ENCODE results near the gene ZNF827.

ZNF827 gene

GRCh38 chr4:145735827-145736226 is 202.8 kb downstream of the ZNF827 start:
- no peak for DNase-seq (ENCODE audit: low spot score)
- TF ChIP-seq CTCF (IDR thresholded peaks at IDR 0.05; ENCODE audit: extremely low read depth, insufficient read depth, missing control alignments): no peak
- in situ Hi-C loops (cut with MboI; ENCODE audit: low pct_unique_long_range_greater_than_20kb, low sequenced_read_pairs, unreplicated experiment): no loop called here

GRCh38 chr4:145735347-145735675 is 203.3 kb downstream of the ZNF827 start:
- no peak for TF ChIP-seq CTCF (IDR thresholded peaks at IDR 0.05; ENCODE audit: extremely low read depth, insufficient read depth, missing control alignments)
- in situ Hi-C loops (cut with MboI; ENCODE audit: low pct_unique_long_range_greater_than_20kb, low sequenced_read_pairs, unreplicated experiment): no loop called here
- no peak for DNase-seq (ENCODE audit: low spot score)

- in situ Hi-C loops (cut with MboI; ENCODE audit: low pct_unique_long_range_greater_than_20kb, low sequenced_read_pairs, unreplicated experiment): no loop called here
- DNase-seq (ENCODE audit: low spot score): no peak
- no peak for TF ChIP-seq CTCF (IDR thresholded peaks at IDR 0.05; ENCODE audit: extremely low read depth, insufficient read depth, missing control alignments)
Measured at GRCh38 chr4:145734576-145735346, 203.9 kb downstream of the ZNF827 start.

- no peak for DNase-seq (ENCODE audit: low spot score)
- in situ Hi-C loops (cut with MboI; ENCODE audit: low pct_unique_long_range_greater_than_20kb, low sequenced_read_pairs, unreplicated experiment): no loop called here
Measured at GRCh38 chr4:145734031-145734430, 204.6 kb downstream of the ZNF827 start.

GRCh38 chr4:145732895-145733880 is 205.4 kb downstream of the ZNF827 start:
- no peak for TF ChIP-seq CTCF (IDR thresholded peaks at IDR 0.05; ENCODE audit: extremely low read depth, insufficient read depth, missing control alignments)

More at GRCh38 chr4:145734031-145734430, 204.6 kb downstream of the ZNF827 start:
- no peak for TF ChIP-seq CTCF (IDR thresholded peaks at IDR 0.05; ENCODE audit: extremely low read depth, insufficient read depth, missing control alignments)

GRCh38 chr4:145732001-145732815 is 206.4 kb downstream of the ZNF827 start:
- in situ Hi-C loops (cut with MboI; ENCODE audit: low pct_unique_long_range_greater_than_20kb, low sequenced_read_pairs, unreplicated experiment): no loop called here
- TF ChIP-seq CTCF (IDR thresholded peaks at IDR 0.05; ENCODE audit: extremely low read depth, insufficient read depth, missing control alignments): no peak
- DNase-seq (ENCODE audit: low spot score): no peak

More at GRCh38 chr4:145732895-145733880, 205.4 kb downstream of the ZNF827 start:
- in situ Hi-C loops (cut with MboI; ENCODE audit: low pct_unique_long_range_greater_than_20kb, low sequenced_read_pairs, unreplicated experiment): no loop called here
- peak; percentile 95 for DNase-seq (ENCODE audit: low spot score)
